HCT116 (cell line): Measurements from ENCODE around the gene SERGEF. TPM values are rescaled to one million over a fixed set of nuclear protein-coding genes. Genes with fewer than 3 reads are reported as not detected.

Experiments
- ATAC-seq: fragments of 200-7000 bp; cut with Tn5 transposase; 2 replicates; pipeline ENCODE4 v1.9.1; 2020; ENCODE audit warnings: mild to moderate bottlenecking, moderate library complexity
- BruUV-seq: library from RNA; stranded (reverse); fragments of 400-500 nt; replicated peaks from 2 replicates; lab custom pipeline; 2021; lab: Mats Ljungman, UMichigan
- CTCF ChIA-PET: fragments of 300-600 bp; sonication (Branson Sonifier 250); formaldehyde crosslinking; loops from one replicate; lab custom pipeline; 2021; ENCODE audit warnings: antibody characterized with exemption; lab: Charles Lee
- POLR2A ChIA-PET: fragments of 300-600, 350-600 bp; sonication (Branson Sonifier 250); formaldehyde crosslinking; loops from one replicate; lab custom pipeline; 2021; ENCODE audit warnings: antibody characterized with exemption; lab: Charles Lee
- RAD21 ChIA-PET, 2 experiments: fragments of 300-600 bp; sonication (Branson Sonifier 250); formaldehyde crosslinking; loops; one replicate each; lab custom pipeline; 2023; ENCODE audit warnings: low total read pairs in 2 of 2; ENCODE audit not compliant: uncharacterized antibody in 2 of 2, unreplicated experiment in 2 of 2, low non-redundant PET in 1 of 2; lab: Charles Lee
- DNase-seq: peaks from one replicate; pipeline ENCODE4 v3.0.0-alpha.2; 2010; ENCODE audit warnings: low read depth, low spot score
- H2AFZ ChIP-seq: fragments of 200-600 bp; shearing (Covaris generic), sonication (generic); 2 replicates; pipeline ENCODE4 v1.6.1; 2017; ENCODE audit warnings: low read depth, mixed run types, mixed read lengths, antibody characterized with exemption, low read length; ENCODE audit not compliant: poor library complexity, severe bottlenecking
- H3K27ac ChIP-seq: 2 replicates; pipeline ENCODE4 v1.5.1; 2012; ENCODE audit warnings: low read depth, low read length
- H3K27me3 ChIP-seq: fragments of 200-600 bp; sonication (generic); 2 replicates; pipeline ENCODE4 v1.6.1; 2016; ENCODE audit warnings: mixed run types, low read length, mixed read lengths; ENCODE audit not compliant: insufficient read depth
- H3K36me3 ChIP-seq, 2 experiments: fragments of 200-500 bp in 1 of 2; fragments of 200-600 bp in 1 of 2; sonication (Bioruptor generic) in 1 of 2; sonication (generic) in 1 of 2; 2 replicates each; pipeline versions ENCODE4 v1.5.1 to v1.6.1; 2014 to 2016; ENCODE audit warnings: low read length in 2 of 2, inconsistent platforms in 1 of 2, mixed read lengths in 1 of 2, mixed run types in 1 of 2; ENCODE audit not compliant: insufficient read depth in 2 of 2, control insufficient read depth in 1 of 2
- H3K4me1 ChIP-seq, 2 experiments: fragments of 200-600 bp in 1 of 2; sonication (generic) in 1 of 2; 2 replicates each; pipeline versions ENCODE4 v1.5.1 to v1.6.1; 2012 to 2017; ENCODE audit warnings: low read length in 2 of 2, inconsistent platforms in 1 of 2, mild to moderate bottlenecking in 1 of 2, mixed read lengths in 1 of 2, mixed run types in 1 of 2, moderate library complexity in 1 of 2; ENCODE audit not compliant: insufficient read depth in 2 of 2, control insufficient read depth in 1 of 2
- H3K4me2 ChIP-seq: fragments of 200-600 bp; sonication (generic); 2 replicates; pipeline ENCODE4 v1.6.1; 2017; ENCODE audit warnings: mixed run types, low read length, mixed read lengths
- H3K4me3 ChIP-seq, 2 experiments: fragments of 200-600 bp in 1 of 2; sonication (generic) in 1 of 2; replicated peaks in 1 of 2; 2 replicates each; pipeline ENCODE4 v1.5.1; 2011 to 2016; ENCODE audit warnings: low read length in 2 of 2, control low read depth in 1 of 2, low read depth in 1 of 2, mild to moderate bottlenecking in 1 of 2, mixed read lengths in 1 of 2, mixed run types in 1 of 2
- H3K79me2 ChIP-seq: fragments of 200-600 bp; sonication (generic); 2 replicates; pipeline ENCODE4 v1.6.1; 2017; ENCODE audit warnings: mild to moderate bottlenecking, mixed run types, low read length, moderate library complexity, mixed read lengths; ENCODE audit not compliant: insufficient read depth
- H3K9ac ChIP-seq: fragments of 200-600 bp; sonication (generic); 2 replicates; pipeline ENCODE4 v1.6.1; 2016; ENCODE audit warnings: low read length, mixed read lengths
- H3K9me2 ChIP-seq: fragments of 200-600 bp; sonication (generic), shearing (Covaris generic); 2 replicates; pipeline ENCODE4 v1.6.1; 2017; ENCODE audit warnings: mixed run types, mild to moderate bottlenecking, moderate library complexity; ENCODE audit not compliant: insufficient read depth
- H3K9me3 ChIP-seq, 2 experiments: fragments of 200-500 bp in 1 of 2; fragments of 200-600 bp in 1 of 2; sonication (Bioruptor generic) in 1 of 2; sonication (generic) in 1 of 2; 2 replicates each; pipeline ENCODE4 v1.6.1; 2014 to 2017; ENCODE audit warnings: low read length in 2 of 2, mixed read lengths in 2 of 2, inconsistent platforms in 1 of 2, low read depth in 1 of 2, mild to moderate bottlenecking in 1 of 2, mixed run types in 1 of 2, moderate library complexity in 1 of 2; ENCODE audit not compliant: control insufficient read depth in 1 of 2, insufficient read depth in 1 of 2
- H4K20me1 ChIP-seq: fragments of 200-600 bp; sonication (generic), shearing (Covaris generic); 2 replicates; pipeline ENCODE4 v1.6.1; 2017; ENCODE audit warnings: mixed run types, mild to moderate bottlenecking, moderate library complexity; ENCODE audit not compliant: insufficient read depth
- CEBPB ChIP-seq: IDR thresholded peaks from 2 replicates; pipeline ENCODE4 v1.6.1; 2012; ENCODE audit warnings: low read depth
- CTCF ChIP-seq, 3 experiments: fragments of 200-600 bp in 1 of 3; sonication (generic) in 1 of 3; IDR thresholded peaks in 2 of 3; conservative IDR thresholded peaks in 1 of 3; 2 replicates each; pipeline ENCODE4 v1.5.1; 2012 to 2017; ENCODE audit warnings: low read depth in 2 of 3, low read length in 2 of 3, antibody characterized with exemption in 1 of 3, borderline replicate concordance in 1 of 3, control low read depth in 1 of 3, mild to moderate bottlenecking in 1 of 3, mixed read lengths in 1 of 3, mixed run types in 1 of 3, moderate library complexity in 1 of 3; ENCODE audit not compliant: insufficient read depth in 1 of 3
- EGR1 ChIP-seq: IDR thresholded peaks from 2 replicates; pipeline ENCODE4 v1.6.1; 2012; ENCODE audit warnings: low read depth
- EZH2phosphoT487 ChIP-seq: fragments of 200-600 bp; IDR thresholded peaks from 2 replicates; pipeline ENCODE4 v1.6.1; 2018; ENCODE audit warnings: antibody characterized with exemption, borderline replicate concordance
- FOSL1 ChIP-seq: IDR thresholded peaks from 2 replicates; pipeline ENCODE4 v1.6.1; 2012; ENCODE audit warnings: low read depth
- JUND ChIP-seq: IDR thresholded peaks from 2 replicates; pipeline ENCODE4 v1.6.1; 2012
- POLR2A ChIP-seq: IDR thresholded peaks from 2 replicates; pipeline ENCODE4 v1.7.0; 2011; ENCODE audit warnings: borderline replicate concordance; ENCODE audit not compliant: insufficient read depth, insufficient read length; ENCODE audit errors: extremely low read depth
- REST ChIP-seq: IDR thresholded peaks from 2 replicates; pipeline ENCODE4 v1.6.1; 2012; ENCODE audit warnings: low read depth
- ZBTB33 ChIP-seq: IDR thresholded peaks from 2 replicates; pipeline ENCODE4 v1.6.1; 2011; ENCODE audit warnings: mild to moderate bottlenecking, low read length, moderate library complexity; ENCODE audit not compliant: insufficient replicate concordance; ENCODE audit errors: extremely low read depth
- ZFX ChIP-seq: fragments of 450-650 bp; IDR thresholded peaks from 2 replicates; pipeline ENCODE4 v1.6.1; 2017
- ZNF274 ChIP-seq: fragments of 200-500 bp; sonication (Bioruptor generic); IDR thresholded peaks from 2 replicates; pipeline ENCODE4 v1.6.1; 2014; ENCODE audit warnings: mild to moderate bottlenecking, low read depth, low read length, inconsistent platforms
- intact Hi-C: fragments of 100-400 bp; cut with micrococcal nuclease; formaldehyde crosslinking; loops from 2 replicates; pipeline ENCODE4 v1.10.0; 2022
- total RNA-seq: library from RNA; stranded (reverse); gene quantifications from one replicate; pipeline ENCODE4 v1.2.1, GENCODE V29; 2021; ENCODE audit not compliant: unreplicated experiment

Gene SERGEF
- total RNA-seq, 1 experiment from 2014 or later, result 32.8 TPM

- Histone ChIP-seq H3K9me3 (no peaks in the 10 kb centered on the region), H3K9me2 (no peaks in the 10 kb centered on the region), H3K9ac (no peak overlapping the region), H3K4me3 (no peak overlapping the region), H2AFZ (no peak overlapping the region), H3K4me2 (no peak overlapping the region), H3K27me3 (no peaks in the 10 kb centered on the region), H3K36me3 (peaks cover 0 to 3% of the 10 kb centered on the region in 2 experiments; a peak in 1 of 4 replicates), H4K20me1 (no peaks in the 10 kb centered on the region), H3K4me1 (no peaks in the 10 kb centered on the region), H3K27ac (no peak overlapping the region), H3K79me2 (no peaks in the 10 kb centered on the region)
- no peak for TF ChIP-seq CTCF (IDR thresholded peaks at IDR 0.05 in 2 of 3, conservative IDR thresholded peaks at IDR 0.05 in 1 of 3; ENCODE audit: borderline replicate concordance in 1 of 3, insufficient read depth in 1 of 3, low read depth in 2 of 3, low read length in 2 of 3)
- TF ChIP-seq ZBTB33, result no peak
- ChIA-PET POLR2A (no interaction called here), CTCF (no interaction called here), RAD21 (no interaction called here)
- intact Hi-C loops, result no loop called here
- DNase-seq (no peak), ATAC-seq (no peak)
- BruUV-seq, result no TSS peak
These were observed 61.0 kb downstream of the SERGEF start for GRCh38 chr11:17951685-17952388.

- CTCF ChIA-PET, result no interaction called here
- Histone ChIP-seq H3K4me2 (no peak overlapping the region), H2AFZ (no peak overlapping the region), H3K79me2 (no peaks in the 10 kb centered on the region), H3K9ac (no peak overlapping the region), H3K4me1 (no peaks in the 10 kb centered on the region), H3K9me2 (no peaks in the 10 kb centered on the region), H3K27me3 (no peaks in the 10 kb centered on the region), H3K27ac (no peak overlapping the region), H3K9me3 (no peaks in the 10 kb centered on the region), H3K4me3 (no peak overlapping the region), H3K36me3 (peaks cover 0 to 3% of the 10 kb centered on the region in 2 experiments; a peak in 1 of 4 replicates), H4K20me1 (no peaks in the 10 kb centered on the region)
- intact Hi-C loops, result no loop called here
- DNase-seq, result no peak
- ATAC-seq, result no peak
- BruUV-seq, result no TSS peak
- RAD21 ChIA-PET, result no interaction called here
- POLR2A ChIA-PET, result no interaction called here
- TF ChIP-seq ZFX, result no peak
- TF ChIP-seq FOSL1, result no peak
- no peak for TF ChIP-seq JUND
- TF ChIP-seq CEBPB, result no peak
- no peak for TF ChIP-seq ZNF274
- no peak for TF ChIP-seq REST
- TF ChIP-seq POLR2A, result no peak
- TF ChIP-seq EZH2phosphoT487, result no peak
- TF ChIP-seq EGR1, result no peak
These were observed 62.2 kb downstream of the SERGEF start for GRCh38 chr11:17950644-17951043.
